Trophoblast cell (in vitro differentiated cells and primary cell): Measurements from ENCODE around the gene TRIP6.
A peak's percentile ranks its signal among the peaks of the same experiment; 100 is the strongest.

Experiments
- DNase-seq, 2 donors: peaks; one replicate each; pipeline ENCODE4 v3.0.0-alpha.2; 2016
- H2AFZ ChIP-seq: 2 replicates; pipeline ENCODE4 v1.6.1; 2013; ENCODE audit warnings: low read length, moderate library complexity, mild to moderate bottlenecking; ENCODE audit not compliant: insufficient read depth, poor library complexity
- H2AK5ac ChIP-seq: 2 replicates; pipeline ENCODE4 v1.6.1; 2013; ENCODE audit warnings: mild to moderate bottlenecking, low read length
- H2BK120ac ChIP-seq: 2 replicates; pipeline ENCODE4 v1.6.1; 2013; ENCODE audit warnings: low read length, mild to moderate bottlenecking, moderate library complexity; ENCODE audit not compliant: insufficient read depth, poor library complexity
- H2BK12ac ChIP-seq: 2 replicates; pipeline ENCODE4 v1.6.1; 2013; ENCODE audit warnings: mild to moderate bottlenecking, low read length, moderate library complexity
- H2BK5ac ChIP-seq: 2 replicates; pipeline ENCODE4 v1.6.1; 2013; ENCODE audit warnings: low read length, low read depth, moderate library complexity, mild to moderate bottlenecking; ENCODE audit not compliant: poor library complexity
- H3K14ac ChIP-seq: 2 replicates; pipeline ENCODE4 v1.6.1; 2013; ENCODE audit warnings: mild to moderate bottlenecking, low read length
- H3K18ac ChIP-seq: 2 replicates; pipeline ENCODE4 v1.6.1; 2013; ENCODE audit warnings: mild to moderate bottlenecking, low read length
- H3K23ac ChIP-seq: 2 replicates; pipeline ENCODE4 v1.6.1; 2013; ENCODE audit warnings: low read length
- H3K27ac ChIP-seq: 2 replicates; pipeline ENCODE4 v1.5.1; 2013; ENCODE audit warnings: low read depth, mild to moderate bottlenecking, inconsistent platforms, low read length, moderate library complexity
- H3K27me3 ChIP-seq: 2 replicates; pipeline ENCODE4 v1.6.1; 2013; ENCODE audit warnings: inconsistent platforms, mild to moderate bottlenecking, low read length, moderate library complexity; ENCODE audit not compliant: insufficient read depth
- H3K36me3 ChIP-seq, 2 experiments: 1 replicate in 1 of 2; 2 replicates in 1 of 2; pipeline ENCODE4 v1.6.1; 2013; ENCODE audit warnings: low read length in 2 of 2, mild to moderate bottlenecking in 2 of 2, moderate library complexity in 1 of 2; ENCODE audit not compliant: insufficient read depth in 2 of 2, control insufficient read depth in 1 of 2
- H3K4ac ChIP-seq: 2 replicates; pipeline ENCODE4 v1.6.1; 2013; ENCODE audit warnings: low read depth, mild to moderate bottlenecking, low read length, moderate library complexity
- H3K4me1 ChIP-seq, 2 experiments: 1 replicate in 1 of 2; 2 replicates in 1 of 2; pipeline ENCODE4 v1.6.1; 2013; ENCODE audit warnings: low read length in 2 of 2, mild to moderate bottlenecking in 2 of 2, moderate library complexity in 1 of 2; ENCODE audit not compliant: insufficient read depth in 2 of 2, control insufficient read depth in 1 of 2
- H3K4me2 ChIP-seq: 2 replicates; pipeline ENCODE4 v1.6.1; 2013; ENCODE audit warnings: inconsistent platforms, mild to moderate bottlenecking, low read length, moderate library complexity
- H3K4me3 ChIP-seq: 2 replicates; pipeline ENCODE4 v1.5.1; 2013; ENCODE audit warnings: mild to moderate bottlenecking, low read depth, low read length, inconsistent platforms
- H3K79me1 ChIP-seq: one replicate; pipeline ENCODE4 v1.6.1; 2013; ENCODE audit warnings: low read length
- H3K79me2 ChIP-seq: 2 replicates; pipeline ENCODE4 v1.6.1; 2013; ENCODE audit warnings: low read length, mild to moderate bottlenecking; ENCODE audit not compliant: control insufficient read depth, insufficient read depth, poor library complexity
- H3K9ac ChIP-seq: 2 replicates; pipeline ENCODE4 v1.6.1; 2013; ENCODE audit warnings: mild to moderate bottlenecking, low read length
- H3K9me3 ChIP-seq: 2 replicates; pipeline ENCODE4 v1.6.1; 2013; ENCODE audit warnings: low read depth, mild to moderate bottlenecking, control low read depth, inconsistent platforms, low read length; ENCODE audit not compliant: insufficient read depth
- H4K12ac ChIP-seq: 2 replicates; pipeline ENCODE4 v1.6.1; 2013; ENCODE audit warnings: low read depth, mild to moderate bottlenecking, low read length, moderate library complexity
- H4K8ac ChIP-seq: 2 replicates; pipeline ENCODE4 v1.6.1; 2013; ENCODE audit warnings: low read depth, mild to moderate bottlenecking, low read length, moderate library complexity
- H4K91ac ChIP-seq: one replicate; pipeline ENCODE4 v1.6.1; 2013; ENCODE audit warnings: low read depth, mild to moderate bottlenecking, low read length, moderate library complexity
- WGBS: extraction: QIAGEN DNeasy Blood & Tissue Kit; methylation state at CpG from one replicate; pipeline ENCODE4 v1.1.7; 2013; ENCODE audit warnings: missing lambda C conversion rate; ENCODE audit not compliant: insufficient read length, insufficient coverage; ENCODE audit errors: extremely low coverage; 5-methylcytosine and 5-hydroxymethylcytosine counted together

Gene TRIP6

DNA sequence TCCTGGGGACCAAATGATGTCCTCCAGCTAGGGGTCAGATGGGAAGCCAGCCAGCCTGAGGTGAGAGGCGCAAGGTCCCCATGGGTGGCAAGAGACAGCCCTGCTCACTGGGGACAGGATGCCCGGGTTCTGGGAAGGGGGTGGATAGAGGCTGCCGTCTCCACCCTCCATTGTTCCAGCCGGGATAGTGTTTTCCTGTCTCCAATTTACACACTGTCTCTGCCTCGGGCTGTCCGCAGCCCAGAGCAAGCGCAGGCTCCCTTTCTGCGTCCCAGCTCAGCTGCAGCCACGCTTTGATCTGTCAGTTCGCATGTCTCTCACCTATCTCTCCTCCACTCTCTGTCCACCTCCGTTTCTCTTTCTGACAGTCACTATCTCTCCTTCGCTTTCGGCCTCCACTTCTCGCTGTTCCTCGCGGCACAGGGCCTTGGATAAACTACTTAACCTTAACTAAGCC, 41.9 kb upstream of the TRIP6 start:
- H3K4me2 ChIP-seq, result peak overlapping the region; percentile 63
- H3K4me3 ChIP-seq, result peak overlapping the region; percentile 91
- H3K9me3 ChIP-seq, result no peaks in the 10 kb centered on the region
- peaks cover 40 to 42% of the 10 kb centered on the region in 2 experiments for H3K36me3 ChIP-seq
- no peak overlapping the region for H3K9ac ChIP-seq
- no peak overlapping the region for H2BK120ac ChIP-seq
- H3K79me2 ChIP-seq, result peaks cover 29% of the 10 kb centered on the region
- peaks cover 30% of the 10 kb centered on the region for H3K79me1 ChIP-seq
- WGBS, result no CpG with 5 or more reads among the region's 16 CpGs
- H3K14ac ChIP-seq, result no peak overlapping the region
- no peak overlapping the region for H2AFZ ChIP-seq
- H2BK12ac ChIP-seq, result no peak overlapping the region
- H4K8ac ChIP-seq, result no peak overlapping the region
- peak overlapping the region; percentile 12 for H3K27ac ChIP-seq
- no peaks in the 10 kb centered on the region for H3K27me3 ChIP-seq
- H4K91ac ChIP-seq, result no peak overlapping the region
- H2AK5ac ChIP-seq, result peak overlapping the region; percentile 38
- H4K12ac ChIP-seq, result no peak overlapping the region
- peak overlapping the region; percentile 30 for H3K18ac ChIP-seq
- peak overlapping the region; percentile 71 for H3K4ac ChIP-seq
- no peak overlapping the region for H3K23ac ChIP-seq
- no peak overlapping the region for H2BK5ac ChIP-seq
- DNase-seq, result peak; percentile 20 to 45
- peaks cover 13 to 19% of the 10 kb centered on the region in 2 experiments for H3K4me1 ChIP-seq

GRCh38 chr7:100825751-100826513, 41.3 kb upstream of the TRIP6 start:
- H3K36me3 ChIP-seq, result peaks cover 33 to 39% of the 10 kb centered on the region in 2 experiments
- peak overlapping the region; percentile 14 for H4K91ac ChIP-seq
- no peak overlapping the region for H2AK5ac ChIP-seq
- no peak overlapping the region for H4K8ac ChIP-seq
- H3K27me3 ChIP-seq, result no peaks in the 10 kb centered on the region
- no CpG with 5 or more reads among the region's 17 CpGs for WGBS
- peaks cover 29% of the 10 kb centered on the region for H3K79me2 ChIP-seq
- peak overlapping the region; percentile 52 for H3K14ac ChIP-seq
- DNase-seq, result no peak
- H3K4me2 ChIP-seq, result peak overlapping the region; percentile 63
- H3K79me1 ChIP-seq, result peaks cover 30% of the 10 kb centered on the region
- H2BK5ac ChIP-seq, result no peak overlapping the region
- H2AFZ ChIP-seq, result peak overlapping the region; percentile 4
- H3K27ac ChIP-seq, result peak overlapping the region; percentile 12
- peaks cover 13 to 19% of the 10 kb centered on the region in 2 experiments for H3K4me1 ChIP-seq
- peak overlapping the region; percentile 91 for H3K4me3 ChIP-seq
- no peaks in the 10 kb centered on the region for H3K9me3 ChIP-seq
- no peak overlapping the region for H4K12ac ChIP-seq
- no peak overlapping the region for H2BK12ac ChIP-seq
- peak overlapping the region; percentile 98 for H3K4ac ChIP-seq
- H3K18ac ChIP-seq, result peak overlapping the region; percentile 9
- peak overlapping the region; percentile 86 for H3K9ac ChIP-seq
- no peak overlapping the region for H2BK120ac ChIP-seq
- no peak overlapping the region for H3K23ac ChIP-seq

- peak overlapping the region; percentile 85 for H2AK5ac ChIP-seq
- peaks cover 29 to 33% of the 10 kb centered on the region in 2 experiments for H3K36me3 ChIP-seq
- peak overlapping the region; percentile 78 for H2BK5ac ChIP-seq
- H3K9ac ChIP-seq, result peak overlapping the region; percentile 86
- H3K4ac ChIP-seq, result peak overlapping the region; percentile 98
- no peaks in the 10 kb centered on the region for H3K9me3 ChIP-seq
- no peak overlapping the region for H3K23ac ChIP-seq
- H3K79me1 ChIP-seq, result peaks cover 30% of the 10 kb centered on the region
- H3K4me3 ChIP-seq, result peak overlapping the region; percentile 91
- peak overlapping the region; percentile 18 for H2BK12ac ChIP-seq
- H4K12ac ChIP-seq, result peak overlapping the region; percentile 78
- H3K27me3 ChIP-seq, result no peaks in the 10 kb centered on the region
- no peak for DNase-seq
- peak overlapping the region; percentile 71 for H2BK120ac ChIP-seq
- peak overlapping the region; percentile 74 for H2AFZ ChIP-seq
- peak overlapping the region; percentile 63 for H3K4me2 ChIP-seq
- H3K18ac ChIP-seq, result peak overlapping the region; percentile 90
- H4K8ac ChIP-seq, result peak overlapping the region; percentile 84
- H3K79me2 ChIP-seq, result peaks cover 29% of the 10 kb centered on the region
- peak overlapping the region; percentile 55 for H3K27ac ChIP-seq
- WGBS, result no CpG with 5 or more reads among the region's 71 CpGs
- H4K91ac ChIP-seq, result peak overlapping the region; percentile 94
- peaks cover 13 to 19% of the 10 kb centered on the region in 2 experiments for H3K4me1 ChIP-seq
- peak overlapping the region; percentile 92 for H3K14ac ChIP-seq
Measured at GRCh38 chr7:100826514-100827329, 40.5 kb upstream of the TRIP6 start.
